H1 (cell line): Measurements from ENCODE around the gene ZDHHC5. TPM values are rescaled to one million over a fixed set of nuclear protein-coding genes. Genes with fewer than 3 reads are reported as not detected.

Experiments used
- CTCF ChIA-PET: fragments of 300-600 bp; sonication (Branson Sonifier 250); formaldehyde crosslinking; loops from one replicate; lab custom pipeline; 2021; ENCODE audit not compliant: partially characterized antibody; lab: Charles Lee
- POLR2A ChIA-PET: fragments of 300-600 bp; sonication (Branson Sonifier 250); formaldehyde crosslinking; loops from one replicate; lab custom pipeline; 2021; ENCODE audit warnings: inconsistent platforms; ENCODE audit not compliant: partially characterized antibody; lab: Charles Lee
- DNase-seq, 2 experiments: peaks; one replicate each; pipeline versions ENCODE4 v3.0.0 to v3.0.0-alpha.2; 2010 to 2022; ENCODE audit warnings: low spot score in 2 of 2, low read depth in 1 of 2, mixed read lengths in 1 of 2
- FAIRE-seq: peaks from 2 replicates; lab custom pipeline; 2011; peaks lifted over from hg19 to GRCh38; lab: Jason Lieb, UNC
- H2AFZ ChIP-seq: 2 replicates; pipeline ENCODE4 v1.8.1; 2012; ENCODE audit warnings: low read length, inconsistent platforms
- H2AK5ac ChIP-seq: 2 replicates; pipeline ENCODE4 v1.6.1; 2013; ENCODE audit warnings: low read depth, low read length
- H2BK120ac ChIP-seq: replicated peaks from 2 replicates; pipeline ENCODE3; 2013; ENCODE audit warnings: low read depth, low read length, inconsistent platforms
- H2BK12ac ChIP-seq: 2 replicates; pipeline ENCODE4 v1.6.1; 2013; ENCODE audit warnings: low read depth, low read length
- H2BK15ac ChIP-seq: 2 replicates; pipeline ENCODE4 v1.6.1; 2013; ENCODE audit warnings: low read length
- H2BK20ac ChIP-seq: 2 replicates; pipeline ENCODE4 v1.6.1; 2013; ENCODE audit warnings: low read length
- H2BK5ac ChIP-seq: 2 replicates; pipeline ENCODE4 v1.6.1; 2013; ENCODE audit warnings: low read depth, low read length
- H3K14ac ChIP-seq: 2 replicates; pipeline ENCODE4 v1.6.1; 2013; ENCODE audit warnings: inconsistent platforms; ENCODE audit not compliant: insufficient read length
- H3K18ac ChIP-seq: 2 replicates; pipeline ENCODE4 v1.6.1; 2013; ENCODE audit warnings: low read length; ENCODE audit errors: extremely low read depth
- H3K23ac ChIP-seq: 2 replicates; pipeline ENCODE4 v1.6.1; 2013; ENCODE audit warnings: inconsistent platforms; ENCODE audit not compliant: insufficient read length
- H3K23me2 ChIP-seq: 2 replicates; pipeline ENCODE4 v1.6.1; 2013; ENCODE audit warnings: low read depth, low read length
- H3K27ac ChIP-seq: 2 replicates; pipeline ENCODE4 v1.6.1; 2011; ENCODE audit warnings: low read depth, low read length, inconsistent platforms
- H3K27me3 ChIP-seq, 4 experiments: replicated peaks in 1 of 4; 1 replicate in 1 of 4; 2 replicates in 3 of 4; pipeline versions ENCODE4 v1.6.1 to v1.8.1; 2011 to 2013; ENCODE audit warnings: low read length in 3 of 4, mild to moderate bottlenecking in 3 of 4, inconsistent platforms in 2 of 4, mixed read lengths in 2 of 4, moderate library complexity in 1 of 4; ENCODE audit not compliant: control insufficient read depth in 3 of 4, insufficient read depth in 3 of 4; ENCODE audit errors: extremely low read depth in 1 of 4
- H3K36me3 ChIP-seq, 4 experiments: 2 replicates each; pipeline versions ENCODE4 v1.6.1 to v1.8.1; 2011 to 2013; ENCODE audit warnings: mild to moderate bottlenecking in 4 of 4, low read length in 3 of 4, moderate library complexity in 2 of 4, control low read depth in 1 of 4, inconsistent platforms in 1 of 4; ENCODE audit not compliant: insufficient read depth in 4 of 4, control insufficient read depth in 2 of 4
- H3K4ac ChIP-seq: replicated peaks from 2 replicates; pipeline ENCODE3; 2013; ENCODE audit warnings: low read length, low read depth, mixed read lengths, inconsistent platforms; ENCODE audit not compliant: insufficient read length
- H3K4me1 ChIP-seq, 4 experiments: replicated peaks in 1 of 4; 1 replicate in 1 of 4; 2 replicates in 3 of 4; pipeline versions ENCODE4 v1.6.1 to v1.8.1; 2011 to 2013; ENCODE audit warnings: low read length in 3 of 4, inconsistent platforms in 2 of 4, mixed read lengths in 1 of 4; ENCODE audit not compliant: insufficient read depth in 4 of 4, control insufficient read depth in 3 of 4
- H3K4me2 ChIP-seq, 2 experiments: 2 replicates each; pipeline versions ENCODE4 v1.6.1 to v1.8.1; 2011 to 2013; ENCODE audit warnings: low read depth in 2 of 2, low read length in 2 of 2, control low read depth in 1 of 2, inconsistent platforms in 1 of 2, mild to moderate bottlenecking in 1 of 2; ENCODE audit not compliant: insufficient read depth in 1 of 2
- H3K4me3 ChIP-seq, 4 experiments: fragments of 200-600, 300-600 bp in 1 of 4; sonication (generic), shearing (Covaris generic), sonication (Bioruptor Twin) in 1 of 4; 2 replicates each; pipeline versions ENCODE4 v1.5.1 to v1.8.1; 2011 to 2016; ENCODE audit warnings: low read length in 4 of 4, low read depth in 3 of 4, control low read depth in 2 of 4, inconsistent platforms in 2 of 4, mild to moderate bottlenecking in 2 of 4, mixed read lengths in 1 of 4, moderate library complexity in 1 of 4; ENCODE audit not compliant: insufficient read depth in 2 of 4; ENCODE audit errors: extremely low read depth in 1 of 4
- H3K56ac ChIP-seq: replicated peaks from 2 replicates; pipeline ENCODE3; 2013; ENCODE audit warnings: low read depth, mild to moderate bottlenecking, mixed read lengths, low read length, inconsistent platforms; ENCODE audit not compliant: insufficient read length
- H3K79me1 ChIP-seq: 2 replicates; pipeline ENCODE4 v1.6.1; 2013; ENCODE audit warnings: low read depth, low read length, control low read depth
- H3K79me2 ChIP-seq, 2 experiments: 2 replicates each; pipeline versions ENCODE4 v1.6.1 to v1.8.1; 2012 to 2013; ENCODE audit warnings: low read length in 2 of 2, mild to moderate bottlenecking in 2 of 2, inconsistent platforms in 1 of 2; ENCODE audit not compliant: insufficient read depth in 2 of 2, control insufficient read depth in 1 of 2
- H3K9ac ChIP-seq, 4 experiments: replicated peaks in 1 of 4; 1 replicate in 1 of 4; 2 replicates in 3 of 4; pipeline versions ENCODE4 v1.6.1 to v1.8.1; 2011 to 2013; ENCODE audit warnings: low read depth in 3 of 4, low read length in 3 of 4, control low read depth in 2 of 4, mild to moderate bottlenecking in 2 of 4, moderate library complexity in 2 of 4, inconsistent platforms in 1 of 4; ENCODE audit errors: extremely low read depth in 1 of 4
- H3K9me3 ChIP-seq, 2 experiments: 2 replicates each; pipeline versions ENCODE4 v1.6.1 to v1.8.1; 2012 to 2013; ENCODE audit warnings: mild to moderate bottlenecking in 2 of 2, moderate library complexity in 2 of 2, control low read depth in 1 of 2, inconsistent platforms in 1 of 2, low read depth in 1 of 2, low read length in 1 of 2, mixed read lengths in 1 of 2; ENCODE audit not compliant: insufficient read depth in 2 of 2
- H4K20me1 ChIP-seq, 2 experiments: replicated peaks in 1 of 2; 2 replicates each; pipeline versions ENCODE3 to v1.8.1; 2011 to 2013; ENCODE audit warnings: inconsistent platforms in 2 of 2, low read length in 2 of 2, mild to moderate bottlenecking in 1 of 2; ENCODE audit not compliant: insufficient read depth in 2 of 2, control insufficient read depth in 1 of 2
- H4K5ac ChIP-seq: 2 replicates; pipeline ENCODE4 v1.6.1; 2013; ENCODE audit warnings: low read length, low read depth, mixed read lengths, inconsistent platforms; ENCODE audit not compliant: insufficient read length
- H4K8ac ChIP-seq: 2 replicates; pipeline ENCODE4 v1.8.0; 2013; ENCODE audit warnings: mild to moderate bottlenecking, moderate library complexity, low read length, inconsistent platforms; ENCODE audit not compliant: insufficient read depth; ENCODE audit errors: extremely low read depth
- H4K91ac ChIP-seq: replicated peaks from 2 replicates; pipeline ENCODE3; 2013; ENCODE audit warnings: low read length, mixed read lengths, inconsistent platforms; ENCODE audit not compliant: insufficient read length
- BACH1 ChIP-seq: IDR thresholded peaks from 2 replicates; pipeline ENCODE4 v1.6.1; 2012; ENCODE audit warnings: low read length, improper control_type of control experiment
- CHD2 ChIP-seq: IDR thresholded peaks from 2 replicates; pipeline ENCODE4 v1.6.1; 2012; ENCODE audit warnings: low read length, improper control_type of control experiment
- EP300 ChIP-seq, 2 experiments: IDR thresholded peaks; 1 replicate in 1 of 2; 2 replicates in 1 of 2; pipeline ENCODE4 v1.6.1; 2011 to 2012; ENCODE audit warnings: low read depth in 2 of 2, low read length in 2 of 2, mild to moderate bottlenecking in 2 of 2, borderline replicate concordance in 1 of 2, inconsistent platforms in 1 of 2, moderate library complexity in 1 of 2
- GTF2F1 ChIP-seq: IDR thresholded peaks from 2 replicates; pipeline ENCODE4 v1.6.1; 2012; ENCODE audit warnings: low read depth, low read length, improper control_type of control experiment, borderline replicate concordance
- KDM5A ChIP-seq: fragments of 200-600 bp; IDR thresholded peaks from 2 replicates; pipeline ENCODE4 v1.7.1; 2012; ENCODE audit warnings: mild to moderate bottlenecking, low read length, inconsistent platforms, mixed read lengths
- NANOG ChIP-seq: IDR thresholded peaks from 2 replicates; pipeline ENCODE4 v1.6.1; 2011; ENCODE audit warnings: low read length, low read depth, mild to moderate bottlenecking, inconsistent platforms; ENCODE audit not compliant: insufficient read depth, poor library complexity, severe bottlenecking
- PHF8 ChIP-seq: fragments of 200-600 bp; sonication (generic); conservative IDR thresholded peaks from 2 replicates; pipeline ENCODE4 v1.7.1; 2012; ENCODE audit warnings: low read depth, mild to moderate bottlenecking, inconsistent platforms, low read length, moderate library complexity
- RAD21 ChIP-seq, 2 experiments: IDR thresholded peaks in 1 of 2; conservative IDR thresholded peaks in 1 of 2; 2 replicates each; pipeline ENCODE4 v1.6.1; 2011; ENCODE audit warnings: low read depth in 2 of 2, low read length in 2 of 2, improper control_type of control experiment in 1 of 2, inconsistent platforms in 1 of 2, mild to moderate bottlenecking in 1 of 2, moderate library complexity in 1 of 2
- RXRA ChIP-seq: IDR thresholded peaks from 2 replicates; pipeline ENCODE4 v1.6.1; 2011; ENCODE audit warnings: low read depth, mild to moderate bottlenecking, low read length, moderate library complexity; ENCODE audit not compliant: insufficient read depth
- TEAD4 ChIP-seq: IDR thresholded peaks from 2 replicates; pipeline ENCODE4 v1.6.1; 2012; ENCODE audit warnings: low read depth, low read length, inconsistent platforms, mixed read lengths
- ZNF274 ChIP-seq: IDR thresholded peaks from 2 replicates; pipeline ENCODE4 v1.7.0; 2012; ENCODE audit warnings: low read length, borderline replicate concordance; ENCODE audit errors: extremely low read depth
- WGBS, 2 experiments: shearing (Covaris generic) in 1 of 2; methylation state at CpG; one replicate each; pipeline versions ENCODE4 v1.1.6 to v1.1.7; 2013 to 2015; ENCODE audit warnings: low lambda C conversion rate in 2 of 2, mixed read lengths in 2 of 2, inconsistent platforms in 1 of 2, low coverage in 1 of 2, missing lambda C conversion rate in 1 of 2; ENCODE audit not compliant: insufficient replicate concordance in 2 of 2, insufficient coverage in 1 of 2, insufficient read length in 1 of 2; ENCODE audit errors: extremely low coverage in 1 of 2, missing lambda C conversion rate in 1 of 2; 5-methylcytosine and 5-hydroxymethylcytosine counted together
- polyA plus RNA-seq, 7 experiments: library from polyadenylated mRNA; depleted of rRNA in 3 of 7; stranded (reverse) in 5 of 7; unstranded in 2 of 7; fragments of >200 nt in 5 of 7; fragments of 200-250 nt in 2 of 7; gene quantifications; 1 replicate in 5 of 7; 2 replicates in 1 of 7; 4 replicates in 1 of 7; pipeline versions ENCODE4 v1.2.1 to v1.2.3, GENCODE V29; 2011 to 2013; ENCODE audit warnings: missing spikeins in 2 of 7, mixed read lengths in 2 of 7
- total RNA-seq: library from RNA; stranded (reverse); fragmentation: NEBNext Ultra II Directional; extraction: Animal tissue kit (Norgen Biotek cat#: 25700); gene quantifications from 2 replicates; pipeline ENCODE4 v1.2.1, GENCODE V29; 2021

ZDHHC5 gene
- total and polyA plus RNA-seq, 2 of the 8 experiments (the other 6 are each of a cell fraction or from before 2014, with no cell fraction given), result 40.0 to 56.3 TPM

DNA sequence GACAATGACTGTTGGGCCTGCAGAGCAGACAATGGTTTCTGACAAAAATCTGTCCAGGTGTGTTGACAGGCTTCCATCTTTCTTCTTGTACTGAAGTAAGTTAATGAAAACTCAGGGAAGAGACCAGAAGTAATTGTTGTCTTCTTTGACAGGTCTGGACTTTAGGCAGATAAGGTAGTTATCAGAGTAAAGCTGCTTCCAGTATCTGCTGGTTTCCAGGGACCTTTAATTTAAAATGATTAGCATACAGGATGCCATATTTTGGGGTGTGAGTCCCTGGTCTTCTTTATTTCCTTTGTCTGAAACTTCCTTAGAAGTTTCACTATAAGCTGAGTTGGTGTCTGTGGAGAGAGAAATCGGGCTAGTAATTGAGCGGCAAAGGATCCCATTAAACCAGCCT, 45.9 kb downstream of the ZDHHC5 start:
- Histone ChIP-seq H3K27ac (no peak overlapping the region), H3K27me3 (no peaks in the 10 kb centered on the region), H3K9ac (no peak overlapping the region), H4K8ac (no peak overlapping the region), H4K91ac (no peak overlapping the region), H3K4me2 (peak overlapping the region; percentile 60 to 74), H2BK12ac (no peak overlapping the region), H3K36me3 (peaks cover 0 to 11% (median 4%) of the 10 kb centered on the region in 4 experiments; a peak in 3 of 8 replicates), H3K14ac (no peak overlapping the region), H2BK5ac (no peak overlapping the region), H3K23me2 (peaks cover 9% of the 10 kb centered on the region), H3K79me1 (peaks cover 2% of the 10 kb centered on the region; the same call in 1 of the 2 replicates), H2BK120ac (no peak overlapping the region), H3K18ac (no peak overlapping the region), H3K4me3 (peak overlapping the region; percentile 91 to 100 (median 98); a peak in 5 of 8 replicates), H2AK5ac (no peak overlapping the region), H3K56ac (no peak overlapping the region), H3K4me1 (peaks cover 0 to 4% (median 0%) of the 10 kb centered on the region in 4 experiments; a peak in 1 of 7 replicates), H4K20me1 (peaks cover 0 to 5% of the 10 kb centered on the region in 2 experiments), H2BK15ac (no peak overlapping the region), H3K79me2 (peaks cover 26 to 53% of the 10 kb centered on the region in 2 experiments), H3K23ac (no peak overlapping the region), H2AFZ (no peak overlapping the region), H4K5ac (no peak overlapping the region), H2BK20ac (no peak overlapping the region), H3K4ac (no peak overlapping the region), H3K9me3 (peaks cover 0 to 3% of the 10 kb centered on the region in 2 experiments; a peak in 1 of 4 replicates)
- ChIA-PET CTCF (interaction anchor here (0.7 to 1.0 kb wide), 5 partner anchors 21 to 853 kb away, joined by 3 read pairs; no protein-coding TSS in a partner anchor), POLR2A (interaction anchor here (0.8 to 4.3 kb wide), 11 partner anchors 10 to 87 kb away, joined by 3 to 27 read pairs (median 4); partner anchors contain the start of gene SELENOH)
- TF ChIP-seq RAD21 (IDR thresholded peaks at IDR 0.05 in 1 of 2, conservative IDR thresholded peaks at IDR 0.05 in 1 of 2; ENCODE audit: low read depth in 2 of 2, low read length in 2 of 2) (no peak), NANOG (no peak), EP300 (IDR thresholded peaks at IDR 0.05; ENCODE audit: borderline replicate concordance in 1 of 2, low read depth in 2 of 2, low read length in 2 of 2) (no peak), ZNF274 (no peak), KDM5A (no peak), RXRA (no peak), TEAD4 (no peak), PHF8 (no peak), CHD2 (no peak), BACH1 (no peak), GTF2F1 (no peak)
- WGBS, 2 experiments, result 87% methylated on average over 2 of the region's 2 CpGs; no CpG with 5 or more reads in 1 of the 2 experiments
- FAIRE-seq (no peak), DNase-seq (no peak)
